Activated CD4-positive, alpha-beta memory T cell treated with anti-CD3 and anti-CD28 coated beads for 36 hours (primary cell): ENCODE data around the gene ADAMTS8. TPM values are rescaled to one million over a fixed set of nuclear protein-coding genes. Genes with fewer than 3 reads are reported as not detected.
A peak's percentile ranks its signal among the peaks of the same experiment; 100 is the strongest.
"Not testable (repeated sequence)": the region's sequence is repeated elsewhere in the genome, so short reads cannot be mapped to it uniquely, and the experiment has no call there.

Experiments used
- CTCF ChIA-PET: fragments of 350-600 bp; sonication (Branson Sonifier 250); formaldehyde crosslinking; loops from one replicate; lab custom pipeline; 2021; ENCODE audit warnings: antibody characterized with exemption, inconsistent platforms; lab: Charles Lee
- POLR2A ChIA-PET: fragments of 350-600 bp; sonication (Branson Sonifier 250); formaldehyde crosslinking; loops from one replicate; lab custom pipeline; 2021; ENCODE audit warnings: antibody characterized with exemption; lab: Charles Lee
- DNase-seq: peaks from one replicate; pipeline ENCODE4 v3.0.0-alpha.2; 2020
- H3K27ac Mint-ChIP-seq: one replicate; pipeline ENCODE4 v1.8.0; 2021; ENCODE audit warnings: mixed read lengths
- H3K27me3 Mint-ChIP-seq: one replicate; pipeline ENCODE4 v1.8.0; 2021; ENCODE audit warnings: mixed read lengths
- H3K36me3 Mint-ChIP-seq: one replicate; pipeline ENCODE4 v1.8.0; 2021; ENCODE audit warnings: mixed read lengths
- H3K4me1 Mint-ChIP-seq: one replicate; pipeline ENCODE4 v1.8.0; 2021; ENCODE audit warnings: low read depth, mixed read lengths
- H3K4me3 Mint-ChIP-seq: one replicate; pipeline ENCODE4 v1.8.0; 2021; ENCODE audit warnings: mild to moderate bottlenecking, mixed read lengths
- H3K9me3 Mint-ChIP-seq: one replicate; pipeline ENCODE4 v1.8.0; 2021; ENCODE audit warnings: mixed read lengths
- intact Hi-C: fragments of 100-400 bp; cut with micrococcal nuclease; formaldehyde crosslinking; loops from one replicate; pipeline ENCODE4 v1.15.1; 2023
- total RNA-seq, 2 experiments: library from RNA; stranded (reverse); gene quantifications; one replicate each; pipeline ENCODE4 v1.2.3, GENCODE V29; 2021

The ADAMTS8 gene
- total RNA-seq, 2 experiments from 2014 or later, result not detected

- Mint-ChIP-seq H3K4me1 (peaks cover 10% of the 10 kb centered on the region), H3K27me3 (peaks cover 12% of the 10 kb centered on the region), H3K27ac (no peak overlapping the region), H3K36me3 (no peaks in the 10 kb centered on the region), H3K9me3 (no peaks in the 10 kb centered on the region), H3K4me3 (no peak overlapping the region)
- ChIA-PET CTCF (interaction anchor here (2.4 to 3.5 kb wide), 2 partner anchors 11 to 419 kb away, joined by 22 to 34 read pairs; no protein-coding TSS in a partner anchor), POLR2A (no interaction called here)
- no peak for DNase-seq
- intact Hi-C loops, result no loop called here
Observed at GRCh38 chr11:130442737-130443136, 14.3 kb upstream of the ADAMTS8 start.

GRCh38 chr11:130441719-130442118 is 13.3 kb upstream of the ADAMTS8 start:
- H3K4me3 Mint-ChIP-seq, result no peak overlapping the region
- DNase-seq, result no peak
- CTCF ChIA-PET, result interaction anchor here (0.9 to 3.5 kb wide), 4 partner anchors 10 to 422 kb away, joined by 3 to 34 read pairs (median 12); no protein-coding TSS in a partner anchor
- intact Hi-C loops, result no loop called here
- no peak overlapping the region for H3K27ac Mint-ChIP-seq
- H3K4me1 Mint-ChIP-seq, result peaks cover 10% of the 10 kb centered on the region
- peaks cover 6% of the 10 kb centered on the region for H3K27me3 Mint-ChIP-seq
- no peaks in the 10 kb centered on the region for H3K9me3 Mint-ChIP-seq
- H3K36me3 Mint-ChIP-seq, result no peaks in the 10 kb centered on the region
- POLR2A ChIA-PET, result no interaction called here

- ChIA-PET CTCF (interaction anchor here (13.1 kb wide), 1 partner anchor 422 kb away, joined by 347 read pairs; no protein-coding TSS in a partner anchor), POLR2A (no interaction called here)
- Mint-ChIP-seq H3K27ac (no peak overlapping the region), H3K4me3 (no peak overlapping the region), H3K4me1 (peaks cover 10% of the 10 kb centered on the region), H3K27me3 (peaks cover 2% of the 10 kb centered on the region), H3K9me3 (no peaks in the 10 kb centered on the region), H3K36me3 (no peaks in the 10 kb centered on the region)
- DNase-seq, result no peak
- intact Hi-C loops, result loop anchor here (10.0 kb wide), 2 partner anchors 195 to 225 kb away; no protein-coding TSS in a partner anchor
Observed at GRCh38 chr11:130439876-130440275, 11.5 kb upstream of the ADAMTS8 start.

- H3K4me3 Mint-ChIP-seq, result no peak overlapping the region
Observed at GRCh38 chr11:130439160-130439519, 10.7 kb upstream of the ADAMTS8 start.

GRCh38 chr11:130438401-130439159 is 10.2 kb upstream of the ADAMTS8 start:
- H3K36me3 Mint-ChIP-seq, POLR2A ChIA-PET, H3K4me3 Mint-ChIP-seq, H3K27me3 Mint-ChIP-seq, H3K9me3 Mint-ChIP-seq, DNase-seq: not testable (repeated sequence)
- H3K4me1 Mint-ChIP-seq, result peaks cover 10% of the 10 kb centered on the region
- intact Hi-C loops, result loop anchor here (10.0 kb wide), 2 partner anchors 196 to 226 kb away; no protein-coding TSS in a partner anchor
- H3K27ac Mint-ChIP-seq, result peak overlapping the region; percentile 4
- CTCF ChIA-PET, result interaction anchor here (0.7 to 13.1 kb wide), 3 partner anchors 9 to 456 kb away, joined by 3 to 347 read pairs (median 5); no protein-coding TSS in a partner anchor

More at GRCh38 chr11:130439160-130439519, 10.7 kb upstream of the ADAMTS8 start:
- H3K4me1 Mint-ChIP-seq, result peaks cover 10% of the 10 kb centered on the region
- no peaks in the 10 kb centered on the region for H3K9me3 Mint-ChIP-seq
- H3K27ac Mint-ChIP-seq, result peak overlapping the region; percentile 4
- ChIA-PET CTCF (interaction anchor here (13.1 kb wide), 1 partner anchor 422 kb away, joined by 347 read pairs; no protein-coding TSS in a partner anchor), POLR2A (no interaction called here)
- peak; percentile 46 for DNase-seq
- H3K27me3 Mint-ChIP-seq, result no peaks in the 10 kb centered on the region
- no peaks in the 10 kb centered on the region for H3K36me3 Mint-ChIP-seq
- intact Hi-C loops, result loop anchor here (10.0 kb wide), 2 partner anchors 196 to 226 kb away; no protein-coding TSS in a partner anchor

GRCh38 chr11:130437848-130438247 is 9.4 kb upstream of the ADAMTS8 start:
- DNase-seq, result no peak
- H3K27me3 Mint-ChIP-seq, result no peaks in the 10 kb centered on the region
- H3K4me3 Mint-ChIP-seq, result no peak overlapping the region
- POLR2A ChIA-PET, result no interaction called here
- no peaks in the 10 kb centered on the region for H3K36me3 Mint-ChIP-seq
- intact Hi-C loops, result loop anchor here (10.0 kb wide), 2 partner anchors 197 to 227 kb away; no protein-coding TSS in a partner anchor
- no peak overlapping the region for H3K27ac Mint-ChIP-seq
- CTCF ChIA-PET, result interaction anchor here (0.7 to 13.1 kb wide), 7 partner anchors 10 to 479 kb away, joined by 3 to 347 read pairs (median 3); partner anchors contain the start of gene SNX19
- no peaks in the 10 kb centered on the region for H3K9me3 Mint-ChIP-seq
- peaks cover 10% of the 10 kb centered on the region for H3K4me1 Mint-ChIP-seq

- Mint-ChIP-seq H3K27me3 (peaks cover under 1% of the 10 kb centered on the region), H3K4me3 (no peak overlapping the region), H3K36me3 (no peaks in the 10 kb centered on the region), H3K4me1 (peaks cover 10% of the 10 kb centered on the region), H3K27ac (no peak overlapping the region), H3K9me3 (no peaks in the 10 kb centered on the region)
- CTCF ChIA-PET, result interaction anchor here (0.8 to 13.1 kb wide), 6 partner anchors 9 to 463 kb away, joined by 3 to 347 read pairs (median 6); no protein-coding TSS in a partner anchor
- no peak for DNase-seq
- intact Hi-C loops, result loop anchor here (10.0 kb wide), 2 partner anchors 199 to 229 kb away; no protein-coding TSS in a partner anchor
- POLR2A ChIA-PET, result interaction anchor here (1.4 kb wide), 1 partner anchor 426 kb away, joined by 4 read pairs; no protein-coding TSS in a partner anchor
Observed at GRCh38 chr11:130436171-130436570, 7.8 kb upstream of the ADAMTS8 start.

GRCh38 chr11:130435671-130436070 is 7.3 kb upstream of the ADAMTS8 start:
- no peak overlapping the region for H3K27ac Mint-ChIP-seq
- no peaks in the 10 kb centered on the region for H3K36me3 Mint-ChIP-seq
- H3K4me1 Mint-ChIP-seq, result peaks cover 10% of the 10 kb centered on the region
- POLR2A ChIA-PET, result interaction anchor here (1.4 kb wide), 1 partner anchor 426 kb away, joined by 4 read pairs; no protein-coding TSS in a partner anchor
- H3K4me3 Mint-ChIP-seq, result no peak overlapping the region
- intact Hi-C loops, result loop anchor here (10.0 kb wide), 2 partner anchors 199 to 229 kb away; no protein-coding TSS in a partner anchor
- CTCF ChIA-PET, result interaction anchor here (0.8 to 13.1 kb wide), 15 partner anchors 9 to 480 kb away, joined by 3 to 347 read pairs (median 5); partner anchors contain the start of gene SNX19
- peaks cover 1% of the 10 kb centered on the region for H3K27me3 Mint-ChIP-seq
- no peaks in the 10 kb centered on the region for H3K9me3 Mint-ChIP-seq
- no peak for DNase-seq

GRCh38 chr11:130434521-130435223 is 6.3 kb upstream of the ADAMTS8 start:
- Mint-ChIP-seq H3K27ac (no peak overlapping the region), H3K4me3 (no peak overlapping the region), H3K9me3 (no peaks in the 10 kb centered on the region), H3K36me3 (no peaks in the 10 kb centered on the region), H3K4me1 (peaks cover 9% of the 10 kb centered on the region), H3K27me3 (peaks cover 10% of the 10 kb centered on the region)
- DNase-seq, result peak; percentile 78
- ChIA-PET CTCF (interaction anchor here (0.8 to 13.1 kb wide), 20 partner anchors 10 to 481 kb away, joined by 3 to 347 read pairs (median 4); partner anchors contain the start of gene SNX19), POLR2A (interaction anchor here (1.4 kb wide), 1 partner anchor 427 kb away, joined by 4 read pairs; no protein-coding TSS in a partner anchor)
- intact Hi-C loops, result loop anchor here (1.0 to 10.0 kb wide), 5 partner anchors 200 to 428 kb away; no protein-coding TSS in a partner anchor

- ChIA-PET POLR2A (no interaction called here), CTCF (interaction anchor here (0.6 to 13.1 kb wide), 12 partner anchors 9 to 472 kb away, joined by 3 to 347 read pairs (median 4); no protein-coding TSS in a partner anchor)
- Mint-ChIP-seq H3K4me3 (no peak overlapping the region), H3K27ac (no peak overlapping the region), H3K9me3 (no peaks in the 10 kb centered on the region), H3K27me3 (peaks cover 22% of the 10 kb centered on the region), H3K4me1 (peaks cover 4% of the 10 kb centered on the region), H3K36me3 (no peaks in the 10 kb centered on the region)
- DNase-seq, result no peak
- intact Hi-C loops, result loop anchor here (10.0 kb wide), 2 partner anchors 201 to 231 kb away; no protein-coding TSS in a partner anchor
Observed at GRCh38 chr11:130433357-130433756, 4.9 kb upstream of the ADAMTS8 start.

GRCh38 chr11:130431801-130432200 is 3.4 kb upstream of the ADAMTS8 start:
- no peak overlapping the region for H3K27ac Mint-ChIP-seq
- CTCF ChIA-PET, result interaction anchor here (0.6 to 13.1 kb wide), 21 partner anchors 11 to 485 kb away, joined by 3 to 347 read pairs (median 4); partner anchors contain the start of genes ADAMTS15 and SNX19
- no peaks in the 10 kb centered on the region for H3K36me3 Mint-ChIP-seq
- POLR2A ChIA-PET, result no interaction called here
- H3K4me1 Mint-ChIP-seq, result peaks cover 8% of the 10 kb centered on the region
- H3K27me3 Mint-ChIP-seq, result peaks cover 27% of the 10 kb centered on the region
- H3K4me3 Mint-ChIP-seq, result no peak overlapping the region
- intact Hi-C loops, result loop anchor here (1.0 to 10.0 kb wide), 3 partner anchors 203 to 462 kb away; no protein-coding TSS in a partner anchor
- no peaks in the 10 kb centered on the region for H3K9me3 Mint-ChIP-seq
- no peak for DNase-seq
